ENCODE measurements around the gene ONECUT2.
A peak's percentile ranks its signal among the peaks of the same experiment; 100 is the strongest.

- TF ChIP-seq, protein P1, sequence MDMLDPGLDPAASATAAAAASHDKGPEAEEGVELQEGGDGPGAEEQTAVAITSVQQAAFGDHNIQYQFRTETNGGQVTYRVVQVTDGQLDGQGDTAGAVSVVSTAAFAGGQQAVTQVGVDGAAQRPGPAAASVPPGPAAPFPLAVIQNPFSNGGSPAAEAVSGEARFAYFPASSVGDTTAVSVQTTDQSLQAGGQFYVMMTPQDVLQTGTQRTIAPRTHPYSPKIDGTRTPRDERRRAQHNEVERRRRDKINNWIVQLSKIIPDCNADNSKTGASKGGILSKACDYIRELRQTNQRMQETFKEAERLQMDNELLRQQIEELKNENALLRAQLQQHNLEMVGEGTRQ (IDR thresholded peaks at IDR 0.05; ENCODE audit: borderline replicate concordance, low read depth, low read length): no peak
- TF ChIP-seq CTCF (IDR thresholded peaks at IDR 0.05): peak; percentile 42
- no peak for TF ChIP-seq MEF2A (IDR thresholded peaks at IDR 0.05; ENCODE audit: borderline replicate concordance, low read depth)
- TF ChIP-seq NRF1 (IDR thresholded peaks at IDR 0.05; ENCODE audit: low read depth, low read length): no peak
- TF ChIP-seq EZH2phosphoT487 (IDR thresholded peaks at IDR 0.05; ENCODE audit: borderline replicate concordance, low read depth): no peak
- TF ChIP-seq GATA2 (CRISPR knock-in tag; IDR thresholded peaks at IDR 0.05): no peak
- no peak for TF ChIP-seq TAF1 (IDR thresholded peaks at IDR 0.05; ENCODE audit: borderline replicate concordance, low read depth, low read length)
- TF ChIP-seq FOXM1 (IDR thresholded peaks at IDR 0.05; ENCODE audit: low read depth): no peak
- TF ChIP-seq FOXJ3 (CRISPR knock-in tag; IDR thresholded peaks at IDR 0.05): no peak
- no peak for TF ChIP-seq FOSL2 (IDR thresholded peaks at IDR 0.05; ENCODE audit: borderline replicate concordance, low read depth)
Measured at GRCh38 chr18:57438743-57439608, 3.8 kb downstream of the ONECUT2 start.

Data from SK-N-SH (cell line).